Kidney epithelial cell (primary cell): ENCODE measurements around the gene MCM3AP. TPM values are rescaled to one million over a fixed set of nuclear protein-coding genes. Genes with fewer than 3 reads are reported as not detected.
"Not testable (repeated sequence)": the region's sequence is repeated elsewhere in the genome, so short reads cannot be mapped to it uniquely, and the experiment has no call there.

Experiments used
- DNase-seq: peaks from one replicate; pipeline ENCODE4 v3.0.0-alpha.2; 2010; ENCODE audit warnings: low read depth
- H3K27me3 ChIP-seq: 2 replicates; pipeline ENCODE4 v1.6.0; 2011; ENCODE audit warnings: low read length; ENCODE audit not compliant: control insufficient read depth, insufficient read depth
- H3K36me3 ChIP-seq: 2 replicates; pipeline ENCODE4 v1.5.1; 2011; ENCODE audit warnings: low read length; ENCODE audit not compliant: control insufficient read depth, insufficient read depth
- H3K4me3 ChIP-seq: 2 replicates; pipeline ENCODE4 v1.5.1; 2011; ENCODE audit warnings: low read depth, mild to moderate bottlenecking, control low read depth, low read length
- CTCF ChIP-seq: IDR thresholded peaks from 2 replicates; pipeline ENCODE4 v1.5.1; 2011; ENCODE audit warnings: mild to moderate bottlenecking, moderate library complexity, low read length, control low read depth, inconsistent platforms; ENCODE audit not compliant: insufficient read depth, poor library complexity, severe bottlenecking
- total RNA-seq: library from RNA; depleted of rRNA; stranded (reverse); fragments of >200 nt; gene quantifications from 2 replicates; pipeline ENCODE4 v1.2.3, GENCODE V29; 2015

Gene MCM3AP
- total RNA-seq, 1 donor from 2014 or later: 63.7 TPM

- H3K36me3 ChIP-seq: no peaks in the 10 kb centered on the region
- no peak for DNase-seq
- H3K4me3 ChIP-seq: no peak overlapping the region
- no peaks in the 10 kb centered on the region for H3K27me3 ChIP-seq
- TF ChIP-seq CTCF: no peak
Measured at GRCh38 chr21:46316708-46317324, 31.4 kb upstream of the MCM3AP start.

GRCh38 chr21:46314441-46315020 is 29.1 kb upstream of the MCM3AP start:
- TF ChIP-seq CTCF: no peak
- no peak for DNase-seq
- H3K27me3 ChIP-seq: no peaks in the 10 kb centered on the region
- no peaks in the 10 kb centered on the region for H3K36me3 ChIP-seq
- no peak overlapping the region for H3K4me3 ChIP-seq

GRCh38 chr21:46312949-46313348 is 27.5 kb upstream of the MCM3AP start:
- TF ChIP-seq CTCF: no peak
- H3K27me3 ChIP-seq: no peaks in the 10 kb centered on the region
- DNase-seq: no peak
- no peaks in the 10 kb centered on the region for H3K36me3 ChIP-seq
- no peak overlapping the region for H3K4me3 ChIP-seq

- no peaks in the 10 kb centered on the region for H3K36me3 ChIP-seq
- TF ChIP-seq CTCF: no peak
- no peak for DNase-seq
Measured at GRCh38 chr21:46311568-46311967, 26.2 kb upstream of the MCM3AP start.

GRCh38 chr21:46310260-46310659 is 24.8 kb upstream of the MCM3AP start:
- not testable (repeated sequence) for H3K4me3 ChIP-seq, H3K36me3 ChIP-seq, DNase-seq, H3K27me3 ChIP-seq

More at GRCh38 chr21:46311568-46311967, 26.2 kb upstream of the MCM3AP start:
- Histone ChIP-seq H3K27me3 (no peaks in the 10 kb centered on the region), H3K4me3 (no peak overlapping the region)

GRCh38 chr21:46308431-46308830 is 23.0 kb upstream of the MCM3AP start:
- Histone ChIP-seq H3K36me3 (no peaks in the 10 kb centered on the region), H3K27me3 (no peaks in the 10 kb centered on the region)
- DNase-seq: no peak

More at GRCh38 chr21:46308431-46308830, 23.0 kb upstream of the MCM3AP start:
- TF ChIP-seq CTCF: no peak
- no peak overlapping the region for H3K4me3 ChIP-seq
